A549 treated with dexamethasone at 1 μM for 4 hours (cell line): Measurements from ENCODE around the gene PCDHGA12. TPM values are rescaled to one million over a fixed set of nuclear protein-coding genes. Genes with fewer than 3 reads are reported as not detected.

ENCODE experiments used
- total RNA-seq: library from RNA; stranded (reverse); fragments of 200-300 nt; extraction: Qiagen RNA extraction; gene quantifications from 5 replicates; pipeline ENCODE4 v1.2.3, GENCODE V29; 2022

The PCDHGA12 gene
- total RNA-seq: not detected in 5 replicates

DNA sequence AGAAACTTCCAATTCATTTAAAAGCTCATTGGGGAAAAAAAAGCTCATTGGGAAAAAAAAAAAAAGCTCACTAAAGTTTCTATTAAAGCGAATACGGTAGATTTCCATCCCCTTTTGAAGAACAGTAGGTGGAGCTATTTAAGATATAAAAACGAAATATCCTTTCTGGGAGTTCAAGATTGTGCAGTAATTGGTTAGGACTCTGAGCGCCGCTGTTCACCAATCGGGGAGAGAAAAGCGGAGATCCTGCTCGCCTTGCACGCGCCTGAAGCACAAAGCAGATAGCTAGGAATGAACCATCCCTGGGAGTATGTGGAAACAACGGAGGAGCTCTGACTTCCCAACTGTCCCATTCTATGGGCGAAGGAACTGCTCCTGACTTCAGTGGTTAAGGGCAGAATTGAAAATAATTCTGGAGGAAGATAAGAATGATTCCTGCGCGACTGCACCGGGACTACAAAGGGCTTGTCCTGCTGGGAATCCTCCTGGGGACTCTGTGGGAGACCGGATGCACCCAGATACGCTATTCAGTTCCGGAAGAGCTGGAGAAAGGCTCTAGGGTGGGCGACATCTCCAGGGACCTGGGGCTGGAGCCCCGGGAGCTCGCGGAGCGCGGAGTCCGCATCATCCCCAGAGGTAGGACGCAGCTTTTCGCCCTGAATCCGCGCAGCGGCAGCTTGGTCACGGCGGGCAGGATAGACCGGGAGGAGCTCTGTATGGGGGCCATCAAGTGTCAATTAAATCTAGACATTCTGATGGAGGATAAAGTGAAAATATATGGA, at the start of gene PCDHGA12:
PCDHGA12 (plus strand) TSS at position 176 of the 782 bp plus-strand sequence; CDS start at position 429, 253 bp downstream.

DNA sequence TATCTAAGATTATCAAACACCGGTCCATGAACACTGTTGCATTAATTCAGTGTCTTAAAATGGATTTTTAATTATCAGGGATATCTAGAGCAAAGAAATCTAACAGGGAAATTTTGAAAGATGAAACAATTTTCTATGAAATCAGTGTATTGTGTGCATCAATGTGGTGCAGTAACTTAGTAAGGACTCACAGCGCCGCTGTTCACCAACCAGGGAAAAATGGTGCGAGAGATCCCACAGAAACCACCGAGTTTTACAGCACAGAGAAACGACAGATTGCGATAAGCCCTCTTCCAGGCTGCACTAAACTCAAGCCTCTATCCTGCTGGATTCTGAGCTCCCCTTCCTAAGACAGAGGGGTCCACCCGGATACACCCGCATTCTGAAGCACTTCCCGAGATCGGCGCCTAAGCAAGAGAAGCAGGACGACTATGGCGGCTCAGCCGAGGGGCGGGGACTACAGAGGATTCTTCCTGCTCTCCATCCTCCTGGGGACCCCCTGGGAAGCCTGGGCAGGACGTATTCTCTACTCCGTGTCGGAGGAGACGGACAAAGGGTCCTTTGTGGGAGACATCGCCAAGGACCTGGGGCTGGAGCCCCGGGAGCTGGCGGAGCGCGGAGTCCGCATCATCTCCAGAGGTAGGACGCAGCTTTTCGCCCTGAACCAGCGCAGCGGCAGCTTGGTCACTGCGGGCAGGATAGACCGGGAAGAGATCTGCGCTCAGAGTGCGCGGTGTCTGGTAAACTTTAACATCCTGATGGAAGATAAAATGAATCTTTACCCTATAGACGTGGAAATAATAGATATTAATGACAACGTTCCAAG, 47.6 kb upstream of the PCDHGA12 start, which contains the start of gene PCDHGA7:
PCDHGA7 (plus strand) TSS at position 274 of the 826 bp plus-strand sequence; CDS start at position 432, 158 bp downstream.

DNA sequence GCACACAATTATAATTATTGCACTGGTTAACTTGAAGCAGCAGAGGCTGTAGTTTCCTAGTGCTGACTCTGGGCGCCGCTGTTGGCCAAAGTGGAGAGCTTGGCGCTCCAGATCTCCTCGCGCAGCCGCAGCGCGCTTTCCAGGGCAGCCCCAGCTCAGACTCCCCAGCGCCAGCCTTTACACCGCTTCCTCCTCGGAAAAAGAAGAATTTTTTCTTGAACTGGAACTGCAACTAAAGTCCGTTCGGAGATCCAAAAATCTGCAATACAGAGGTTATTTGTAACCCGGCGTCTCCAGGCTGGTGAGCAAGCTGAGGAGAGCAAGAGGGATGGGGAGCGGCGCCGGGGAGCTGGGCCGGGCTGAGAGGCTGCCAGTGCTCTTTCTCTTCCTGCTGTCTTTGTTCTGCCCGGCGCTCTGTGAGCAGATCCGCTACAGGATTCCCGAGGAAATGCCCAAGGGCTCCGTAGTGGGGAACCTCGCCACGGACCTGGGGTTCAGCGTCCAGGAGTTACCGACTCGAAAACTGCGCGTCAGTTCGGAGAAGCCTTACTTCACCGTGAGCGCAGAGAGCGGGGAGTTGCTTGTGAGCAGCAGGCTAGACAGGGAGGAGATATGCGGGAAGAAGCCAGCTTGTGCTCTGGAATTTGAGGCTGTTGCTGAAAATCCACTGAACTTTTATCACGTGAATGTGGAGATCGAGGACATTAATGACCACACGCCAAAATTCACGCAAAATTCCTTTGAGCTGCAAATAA, 42.6 kb upstream of the PCDHGA12 start, which contains the start of gene PCDHGB4:
PCDHGB4 (plus strand) TSS at position 142 of the 755 bp plus-strand sequence; CDS start at position 329, 187 bp downstream.

DNA sequence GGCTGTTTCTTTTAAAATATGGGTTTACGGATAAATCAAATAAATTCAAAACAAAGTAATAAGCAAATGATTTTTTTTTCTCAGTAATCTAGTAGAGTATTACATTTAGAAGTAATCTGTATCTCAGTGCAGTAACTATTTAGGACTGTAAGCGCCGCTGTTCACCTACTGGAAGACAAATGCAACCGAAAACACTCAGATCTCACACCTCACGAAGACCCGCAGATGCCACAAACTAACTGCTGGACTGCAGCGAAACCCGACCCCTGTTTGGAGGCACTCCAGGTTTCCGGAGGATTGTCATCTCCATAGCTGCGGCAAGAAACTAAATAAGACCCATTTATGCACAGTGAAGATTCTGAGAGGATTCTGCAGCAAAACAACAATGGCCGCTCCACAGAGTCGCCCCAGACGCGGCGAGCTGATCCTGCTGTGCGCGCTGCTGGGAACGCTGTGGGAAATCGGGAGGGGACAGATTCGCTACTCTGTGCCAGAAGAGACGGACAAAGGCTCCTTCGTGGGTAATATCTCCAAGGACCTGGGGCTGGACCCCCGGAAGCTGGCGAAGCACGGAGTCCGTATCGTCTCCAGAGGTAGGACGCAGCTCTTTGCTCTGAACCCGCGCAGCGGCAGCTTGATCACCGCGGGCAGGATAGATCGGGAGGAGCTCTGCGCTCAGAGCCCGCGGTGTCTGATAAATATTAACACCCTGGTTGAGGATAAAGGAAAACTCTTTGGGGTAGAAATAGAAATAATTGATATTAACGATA, 37.7 kb upstream of the PCDHGA12 start, which contains the start of gene PCDHGA8:
PCDHGA8 (plus strand) TSS at position 205 of the 770 bp plus-strand sequence; CDS start at position 386, 181 bp downstream.

DNA sequence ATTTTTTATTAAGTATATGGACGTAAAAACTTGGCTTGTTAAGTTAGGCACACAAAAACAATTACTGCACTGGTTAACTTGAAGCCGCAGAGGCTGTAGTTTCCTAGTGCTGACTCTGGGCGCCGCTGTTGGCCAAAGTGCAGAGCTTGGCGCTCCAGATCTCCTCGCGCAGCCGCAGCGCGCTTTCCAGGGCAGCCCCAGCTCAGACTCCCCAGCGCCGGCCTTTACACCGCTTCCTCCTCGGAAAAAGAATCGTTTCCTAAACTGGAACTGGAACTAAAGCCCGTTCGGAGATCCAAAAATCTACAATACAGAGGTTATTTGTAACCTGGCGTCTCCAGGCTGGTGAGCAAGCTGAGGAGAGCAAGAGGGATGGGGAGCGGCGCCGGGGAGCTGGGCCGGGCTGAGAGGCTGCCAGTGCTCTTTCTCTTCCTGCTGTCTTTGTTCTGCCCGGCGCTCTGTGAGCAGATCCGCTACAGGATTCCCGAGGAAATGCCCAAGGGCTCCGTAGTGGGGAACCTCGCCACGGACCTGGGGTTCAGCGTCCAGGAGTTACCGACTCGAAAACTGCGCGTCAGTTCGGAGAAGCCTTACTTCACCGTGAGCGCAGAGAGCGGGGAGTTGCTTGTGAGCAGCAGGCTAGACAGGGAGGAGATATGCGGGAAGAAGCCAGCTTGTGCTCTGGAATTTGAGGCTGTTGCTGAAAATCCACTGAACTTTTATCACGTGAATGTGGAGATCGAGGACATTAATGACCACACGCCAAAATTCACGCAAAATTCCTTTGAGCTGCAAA, 32.4 kb upstream of the PCDHGA12 start, which contains the start of gene PCDHGB5:
PCDHGB5 (plus strand) TSS at position 192 of the 796 bp plus-strand sequence; CDS start at position 373, 181 bp downstream.

DNA sequence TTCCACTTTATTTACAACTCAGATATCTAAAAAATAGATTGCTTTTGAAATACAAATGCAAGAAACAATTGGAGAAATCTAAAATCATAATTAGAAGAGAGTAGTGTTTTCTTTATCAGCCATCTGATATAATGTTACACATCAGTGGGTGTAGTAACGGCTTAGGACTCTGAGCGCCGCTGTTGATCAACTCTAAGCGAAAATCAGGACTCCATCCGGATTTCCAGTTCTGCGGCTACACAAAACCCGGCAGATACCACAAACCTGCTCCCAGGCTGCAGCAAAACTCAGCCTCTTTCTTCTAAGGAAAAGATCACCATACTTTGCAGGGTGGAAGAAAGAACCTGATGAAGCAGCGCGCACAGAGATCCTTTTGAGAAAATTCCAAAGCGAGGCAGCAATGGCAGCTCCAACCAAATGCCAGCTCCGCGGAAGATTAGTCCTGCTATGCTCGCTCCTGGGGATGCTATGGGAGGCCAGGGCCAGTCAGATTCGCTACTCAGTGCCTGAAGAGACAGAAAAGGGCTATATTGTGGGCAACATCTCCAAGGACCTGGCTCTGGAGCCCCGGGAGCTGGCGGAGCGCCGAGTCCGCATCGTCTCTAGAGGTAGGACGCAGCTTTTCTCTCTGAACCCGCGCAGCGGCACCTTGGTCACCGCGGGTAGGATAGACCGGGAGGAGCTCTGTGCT, 27.6 kb upstream of the PCDHGA12 start, which contains the start of gene PCDHGA9:
PCDHGA9 (plus strand) TSS at position 226 of the 691 bp plus-strand sequence; CDS start at position 401, 175 bp downstream.

DNA sequence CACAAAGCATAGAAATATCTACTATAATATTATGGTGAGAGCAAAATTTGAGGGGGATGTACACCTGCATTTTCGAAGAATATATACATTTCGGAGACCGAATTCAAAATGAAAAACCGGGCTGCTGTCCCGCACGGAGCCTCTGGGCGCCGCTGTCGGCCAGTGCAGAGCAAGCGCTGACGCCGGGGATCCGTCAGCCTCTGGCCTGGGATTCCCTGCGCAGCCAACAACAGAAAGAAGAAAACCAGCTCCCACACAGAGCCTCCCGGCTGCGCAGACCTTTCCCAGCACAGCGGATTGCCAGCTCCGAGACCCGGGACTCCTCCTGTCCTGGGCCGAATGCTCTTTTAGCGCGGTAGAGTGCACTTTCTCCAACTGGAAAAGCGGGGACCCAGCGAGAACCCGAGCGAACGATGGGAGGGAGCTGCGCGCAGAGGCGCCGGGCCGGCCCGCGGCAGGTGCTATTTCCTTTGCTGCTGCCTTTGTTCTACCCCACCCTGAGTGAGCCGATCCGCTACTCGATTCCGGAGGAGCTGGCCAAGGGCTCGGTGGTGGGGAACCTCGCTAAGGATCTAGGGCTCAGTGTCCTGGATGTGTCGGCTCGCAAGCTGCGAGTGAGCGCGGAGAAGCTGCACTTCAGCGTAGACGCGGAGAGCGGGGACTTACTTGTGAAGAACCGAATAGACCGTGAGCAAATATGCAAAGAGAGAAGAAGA, 22.4 kb upstream of the PCDHGA12 start, which contains the start of gene PCDHGB6:
PCDHGB6 (plus strand) TSS at position 232 of the 716 bp plus-strand sequence; CDS start at position 414, 182 bp downstream.

DNA sequence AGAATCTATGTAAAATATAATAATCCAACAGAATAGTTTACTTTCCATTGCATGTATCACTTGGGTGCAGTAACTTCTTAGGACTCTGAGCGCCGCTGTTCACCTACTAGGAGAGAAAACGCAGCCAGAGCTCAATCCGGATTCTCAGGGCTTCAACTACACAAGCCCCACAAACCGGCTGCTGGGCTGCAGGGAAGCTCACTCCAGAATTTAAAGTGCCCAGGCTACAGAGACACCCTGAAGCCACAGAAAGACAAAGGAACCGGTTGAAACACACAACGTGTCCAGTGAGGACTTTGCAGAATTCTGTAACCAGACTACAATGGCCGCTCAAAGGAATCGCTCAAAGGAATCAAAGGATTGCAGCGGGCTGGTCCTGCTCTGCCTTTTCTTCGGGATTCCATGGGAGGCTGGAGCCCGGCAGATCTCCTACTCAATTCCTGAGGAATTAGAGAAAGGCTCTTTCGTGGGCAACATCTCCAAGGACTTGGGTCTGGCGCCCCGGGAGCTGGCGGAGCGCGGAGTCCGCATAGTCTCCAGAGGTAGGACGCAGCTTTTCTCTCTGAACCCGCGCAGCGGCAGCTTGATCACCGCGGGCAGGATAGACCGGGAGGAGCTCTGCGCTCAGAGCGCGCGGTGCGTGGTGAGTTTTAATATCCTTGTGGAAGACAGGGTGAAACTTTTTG, 17.3 kb upstream of the PCDHGA12 start, which contains the start of gene PCDHGA10:
PCDHGA10 (plus strand) TSS at position 134 of the 686 bp plus-strand sequence; CDS start at position 323, 189 bp downstream.

DNA sequence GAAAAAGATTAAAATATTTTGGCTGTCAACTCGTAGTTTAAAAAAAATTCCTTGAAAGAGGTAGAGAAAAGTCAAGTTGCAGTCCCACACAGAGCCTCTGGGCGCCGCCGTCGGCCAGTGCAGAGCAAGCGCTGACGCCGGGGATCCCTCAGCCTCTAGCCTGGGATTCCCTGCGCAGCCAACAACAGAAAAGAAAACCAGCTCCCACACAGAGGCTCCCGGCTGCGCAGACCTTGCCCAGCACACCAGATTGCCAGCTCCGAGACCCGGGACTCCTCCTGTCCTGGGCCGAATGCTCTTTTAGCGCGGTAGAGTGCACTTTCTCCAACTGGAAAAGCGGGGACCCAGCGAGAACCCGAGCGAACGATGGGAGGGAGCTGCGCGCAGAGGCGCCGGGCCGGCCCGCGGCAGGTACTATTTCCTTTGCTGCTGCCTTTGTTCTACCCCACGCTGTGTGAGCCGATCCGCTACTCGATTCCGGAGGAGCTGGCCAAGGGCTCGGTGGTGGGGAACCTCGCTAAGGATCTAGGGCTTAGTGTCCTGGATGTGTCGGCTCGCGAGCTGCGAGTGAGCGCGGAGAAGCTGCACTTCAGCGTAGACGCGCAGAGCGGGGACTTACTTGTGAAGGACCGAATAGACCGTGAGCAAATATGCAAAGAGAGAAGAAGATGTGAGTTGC, 12.7 kb upstream of the PCDHGA12 start, which contains the start of gene PCDHGB7:
PCDHGB7 (plus strand) TSS at position 184 of the 679 bp plus-strand sequence; CDS start at position 367, 183 bp downstream.

DNA sequence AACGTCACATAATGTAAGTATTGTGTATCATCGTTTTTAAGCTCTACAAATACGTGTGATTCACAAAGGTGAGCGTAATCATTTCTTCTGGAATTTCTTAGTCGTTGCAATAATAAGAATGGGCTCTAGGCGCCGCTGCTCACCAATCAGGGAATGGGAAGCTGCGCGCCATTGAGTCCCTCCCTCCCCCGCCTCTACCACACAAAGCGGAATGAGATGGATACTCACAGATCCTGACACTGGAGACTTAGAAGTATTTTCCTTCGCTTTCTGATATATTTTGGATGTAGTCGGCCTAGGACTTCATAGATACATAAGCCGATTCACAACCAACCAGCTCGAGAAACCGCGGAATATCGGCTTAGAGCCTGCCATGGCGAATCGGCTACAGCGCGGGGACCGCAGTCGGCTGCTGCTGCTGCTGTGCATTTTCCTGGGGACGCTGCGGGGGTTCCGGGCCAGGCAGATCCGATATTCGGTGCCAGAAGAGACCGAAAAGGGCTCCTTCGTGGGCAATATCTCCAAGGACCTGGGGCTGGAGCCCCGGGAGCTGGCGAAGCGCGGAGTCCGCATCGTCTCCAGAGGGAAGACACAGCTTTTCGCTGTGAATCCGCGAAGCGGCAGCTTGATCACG, 9.3 kb upstream of the PCDHGA12 start, which contains the start of gene PCDHGA11:
PCDHGA11 (plus strand) TSS at position 197 of the 634 bp plus-strand sequence; CDS start at position 374, 177 bp downstream.

DNA sequence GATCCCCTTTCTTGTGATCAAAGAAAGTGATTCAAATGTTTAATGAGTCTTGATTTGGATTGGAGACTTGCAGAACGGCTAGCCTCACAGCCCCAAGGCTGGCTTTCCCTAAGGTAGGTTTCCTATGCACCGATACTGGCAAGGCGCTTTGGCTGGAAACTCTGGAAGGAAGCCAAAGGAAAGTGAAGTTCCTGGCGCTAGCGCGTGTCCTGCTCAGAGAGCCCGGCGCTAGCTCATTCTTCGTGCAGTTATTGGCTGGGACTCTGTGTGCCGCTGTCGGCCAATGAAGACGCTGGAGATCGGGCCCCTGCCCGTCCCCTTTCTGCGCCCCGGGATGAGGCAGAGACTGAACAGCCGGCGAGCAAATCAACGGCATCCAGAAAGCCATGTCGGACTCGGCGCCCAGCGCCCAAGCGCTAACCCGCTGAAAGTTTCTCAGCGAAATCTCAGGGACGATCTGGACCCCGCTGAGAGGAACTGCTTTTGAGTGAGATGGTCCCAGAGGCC, 45.4 kb downstream of the PCDHGA12 start, which contains the start of gene PCDHGC3:
PCDHGC3 (plus strand) TSS at position 342 of the 507 bp plus-strand sequence; CDS start at position 493, 151 bp downstream.

Other genes starting within 250 kb of the PCDHGA12 start
- gene PCDHB16, start 248.1 kb upstream of the PCDHGA12 start, total RNA-seq: 0.05 to 0.15 TPM (median 0.09 TPM) in 5 replicates
- gene PCDHB9, start 243.3 kb upstream of the PCDHGA12 start, total RNA-seq: 0.02 to 0.07 TPM in 2 of 5 replicates, not detected in the others
- 0.06 to 0.08 TPM (median 0.07 TPM) in 3 of 5 replicates, not detected in the others for gene PCDHB10, start 238.2 kb upstream of the PCDHGA12 start, total RNA-seq
- 0.07 to 0.08 TPM (median 0.07 TPM) in 4 of 5 replicates, not detected in the other for gene PCDHB11, start 230.9 kb upstream of the PCDHGA12 start, total RNA-seq
- gene PCDHB12, start 221.8 kb upstream of the PCDHGA12 start, total RNA-seq: 0.03 to 0.05 TPM in 2 of 5 replicates, not detected in the others
- 0.04 to 0.09 TPM (median 0.07 TPM) in 5 replicates for gene PCDHB13, start 216.6 kb upstream of the PCDHGA12 start, total RNA-seq
- 0.01 to 0.09 TPM (median 0.06 TPM) in 5 replicates for gene PCDHB14, start 207.2 kb upstream of the PCDHGA12 start, total RNA-seq
- 0.05 to 0.16 TPM (median 0.05 TPM) in 5 replicates for gene PCDHB15, start 185.1 kb upstream of the PCDHGA12 start, total RNA-seq
- gene SLC25A2, start 126.5 kb upstream of the PCDHGA12 start, total RNA-seq: not detected in 5 replicates
- 61.8 to 74.9 TPM (median 70.3 TPM) in 5 replicates for gene TAF7, start 109.7 kb upstream of the PCDHGA12 start, total RNA-seq
- gene PCDHGA1, start 100.0 kb upstream of the PCDHGA12 start, total RNA-seq: 0.22 to 0.32 TPM (median 0.26 TPM) in 5 replicates
- gene PCDHGA2, start 91.7 kb upstream of the PCDHGA12 start, total RNA-seq: 0.46 to 0.83 TPM (median 0.69 TPM) in 5 replicates
- 0.02 to 0.05 TPM (median 0.03 TPM) in 4 of 5 replicates, not detected in the other for gene PCDHGA3, start 86.7 kb upstream of the PCDHGA12 start, total RNA-seq
- 1.5 to 2.2 TPM (median 1.8 TPM) in 5 replicates for gene PCDHGB1, start 80.4 kb upstream of the PCDHGA12 start, total RNA-seq
- gene PCDHGA4, start 75.5 kb upstream of the PCDHGA12 start, total RNA-seq: 0.08 to 0.21 TPM (median 0.14 TPM) in 5 replicates
- gene PCDHGB2, start 70.5 kb upstream of the PCDHGA12 start, total RNA-seq: 0.05 to 0.16 TPM (median 0.11 TPM) in 5 replicates
- gene PCDHGA5, start 66.3 kb upstream of the PCDHGA12 start, total RNA-seq: 0.09 to 0.21 TPM (median 0.15 TPM) in 5 replicates
- 0.09 to 0.43 TPM (median 0.21 TPM) in 5 replicates for gene PCDHGB3, start 60.3 kb upstream of the PCDHGA12 start, total RNA-seq
- gene PCDHGA6, start 56.6 kb upstream of the PCDHGA12 start, total RNA-seq: 0.12 to 0.32 TPM (median 0.29 TPM) in 5 replicates
- 0.73 to 1.1 TPM (median 0.95 TPM) in 5 replicates for gene PCDHGA7, start 47.8 kb upstream of the PCDHGA12 start, total RNA-seq
- 0.50 to 1.2 TPM (median 0.97 TPM) in 5 replicates for gene PCDHGB4, start 42.8 kb upstream of the PCDHGA12 start, total RNA-seq
- 0.03 to 0.05 TPM (median 0.04 TPM) in 3 of 5 replicates, not detected in the others for gene PCDHGA8, start 37.9 kb upstream of the PCDHGA12 start, total RNA-seq
- gene PCDHGB5, start 32.6 kb upstream of the PCDHGA12 start, total RNA-seq: 2.0 to 2.7 TPM (median 2.5 TPM) in 5 replicates
- gene PCDHGA9, start 27.7 kb upstream of the PCDHGA12 start, total RNA-seq: 0.04 to 0.07 TPM (median 0.05 TPM) in 4 of 5 replicates, not detected in the other
- 0.08 to 0.15 TPM (median 0.13 TPM) in 5 replicates for gene PCDHGB6, start 22.5 kb upstream of the PCDHGA12 start, total RNA-seq
- 0.02 TPM in 2 of 5 replicates, not detected in the others for gene PCDHGA10, start 17.5 kb upstream of the PCDHGA12 start, total RNA-seq
- 0.02 to 0.11 TPM (median 0.07 TPM) in 5 replicates for gene PCDHGB7, start 12.8 kb upstream of the PCDHGA12 start, total RNA-seq
- 0.02 to 0.03 TPM in 2 of 5 replicates, not detected in the others for gene PCDHGA11, start 9.5 kb upstream of the PCDHGA12 start, total RNA-seq
- 6.1 to 7.2 TPM (median 6.6 TPM) in 5 replicates for gene PCDHGC3, start 45.5 kb downstream of the PCDHGA12 start, total RNA-seq
- not detected in 5 replicates for gene PCDHGC4, start 54.5 kb downstream of the PCDHGA12 start, total RNA-seq
- gene PCDHGC5, start 58.6 kb downstream of the PCDHGA12 start, total RNA-seq: 0.03 TPM in 1 of 5 replicates, not detected in the others
- 92.7 to 102 TPM (median 96.0 TPM) in 5 replicates for gene DIAPH1, start 188.5 kb downstream of the PCDHGA12 start, total RNA-seq
- gene HDAC3, start 206.3 kb downstream of the PCDHGA12 start, total RNA-seq: 46.9 to 49.8 TPM (median 48.3 TPM) in 5 replicates
- 3.0 to 4.2 TPM (median 3.8 TPM) in 5 replicates for gene RELL2, start 206.5 kb downstream of the PCDHGA12 start, total RNA-seq
- gene FCHSD1, start 220.9 kb downstream of the PCDHGA12 start, total RNA-seq: 7.8 to 12.5 TPM (median 10.5 TPM) in 5 replicates